Kidney (tissue), 14 donors: Measurements from ENCODE around the gene ARHGEF28. TPM values are rescaled to one million over a fixed set of nuclear protein-coding genes. Genes with fewer than 3 reads are reported as not detected.

Source experiments
- DNase-seq, 5 donors: peaks; one replicate each; pipeline ENCODE4 v3.0.0-alpha.2; 2013 to 2020
- FAIRE-seq: peaks from 2 replicates; lab custom pipeline; 2012; peaks lifted over from hg19 to GRCh38; lab: Jason Lieb, UNC
- H3K27ac ChIP-seq, 2 donors: one replicate each; pipeline ENCODE4 v1.7.0; 2013; ENCODE audit warnings: low read depth in 2 of 2, low read length in 2 of 2, inconsistent platforms in 1 of 2
- H3K27me3 ChIP-seq: one replicate; pipeline ENCODE4 v1.7.1; 2013; ENCODE audit warnings: low read length, inconsistent platforms; ENCODE audit not compliant: control insufficient read depth, insufficient read depth
- H3K36me3 ChIP-seq, 3 donors: one replicate each; pipeline versions ENCODE4 v1.7.0 to v1.7.1; 2013; ENCODE audit warnings: low read length in 3 of 3, control low read depth in 1 of 3, inconsistent platforms in 1 of 3; ENCODE audit not compliant: insufficient read depth in 3 of 3, control insufficient read depth in 2 of 3
- H3K4me1 ChIP-seq, 3 donors: one replicate each; pipeline versions ENCODE4 v1.7.0 to v1.7.1; 2013; ENCODE audit warnings: low read length in 3 of 3, inconsistent platforms in 1 of 3, low read depth in 1 of 3; ENCODE audit not compliant: control insufficient read depth in 2 of 3, insufficient read depth in 2 of 3
- H3K4me3 ChIP-seq, 3 donors: one replicate each; pipeline versions ENCODE4 v1.7.0 to v1.8.1; 2013; ENCODE audit warnings: low read length in 3 of 3, control low read depth in 1 of 3, inconsistent platforms in 1 of 3
- H3K9ac ChIP-seq, 3 donors: one replicate each; pipeline versions ENCODE4 v1.7.0 to v1.7.1; 2013; ENCODE audit warnings: low read length in 3 of 3, control low read depth in 1 of 3, inconsistent platforms in 1 of 3
- H3K9me3 ChIP-seq, 3 donors: one replicate each; pipeline versions ENCODE4 v1.7.0 to v1.7.1; 2013; ENCODE audit warnings: low read length in 3 of 3, control low read depth in 1 of 3, inconsistent platforms in 1 of 3; ENCODE audit not compliant: control insufficient read depth in 2 of 3, insufficient read depth in 1 of 3
- intact Hi-C: fragments of 100-400 bp; cut with DNase I; formaldehyde crosslinking; loops from one replicate; pipeline ENCODE4 v1.11.1; 2022
- polyA plus RNA-seq: library from polyadenylated mRNA; stranded (reverse); fragments of 350-450 nt; fragmentation: Illumina TruSeq; extraction: RNeasy Lipid Tissue Mini Kit (QIAGEN cat#74804); gene quantifications from one replicate; pipeline ENCODE4 v1.2.3, GENCODE V29; 2014; ENCODE audit warnings: low read depth, low replicate concordance; ENCODE audit not compliant: insufficient read depth
- total RNA-seq: library from RNA; stranded (reverse); fragmentation: NEBNext Ultra II Directional; extraction: Animal tissue kit (Norgen Biotek cat#: 25700); gene quantifications from one replicate; pipeline ENCODE4 v1.2.1, GENCODE V29; 2021
- TF ChIP-seq, protein P1 (sequence below): IDR thresholded peaks from 3 replicates; pipeline ENCODE4 v1.5.1; 2012; ENCODE audit warnings: mild to moderate bottlenecking, moderate library complexity, borderline replicate concordance; ENCODE audit not compliant: insufficient read depth; ENCODE audit errors: extremely low read depth
- donor health status: control.
- donor health status: control.
- donor health status: control.
- donor health status: control.
- donor health status: control.
- donor health status: DM: yes; HTN: yes; CAD: no.
- donor health status: Normal renal cell carcinoma (clear cell type).

The ARHGEF28 gene
- total and polyA plus RNA-seq, 2 donors from 2014 or later: 21.9 to 66.3 TPM

DNA sequence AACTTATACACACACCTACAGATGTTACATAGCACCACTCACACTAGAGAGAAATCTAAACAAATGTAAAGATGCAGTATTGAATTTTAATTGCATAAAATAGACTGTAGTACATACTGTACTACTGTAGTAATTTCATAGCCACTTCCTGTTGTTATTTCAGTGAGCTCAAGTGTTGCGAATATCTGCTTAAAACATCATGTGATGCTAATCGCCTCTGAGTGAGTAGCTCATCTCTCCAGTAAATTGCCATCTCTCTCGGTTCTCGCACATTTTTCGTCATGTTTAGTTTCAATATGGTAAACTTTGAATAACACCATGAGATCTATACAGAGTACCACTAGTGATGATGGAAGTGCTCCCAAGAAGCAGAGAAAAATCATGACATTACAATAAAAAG, 22.0 kb upstream of the ARHGEF28 start:
- intact Hi-C loops: no loop called here
- TF ChIP-seq, protein P1, sequence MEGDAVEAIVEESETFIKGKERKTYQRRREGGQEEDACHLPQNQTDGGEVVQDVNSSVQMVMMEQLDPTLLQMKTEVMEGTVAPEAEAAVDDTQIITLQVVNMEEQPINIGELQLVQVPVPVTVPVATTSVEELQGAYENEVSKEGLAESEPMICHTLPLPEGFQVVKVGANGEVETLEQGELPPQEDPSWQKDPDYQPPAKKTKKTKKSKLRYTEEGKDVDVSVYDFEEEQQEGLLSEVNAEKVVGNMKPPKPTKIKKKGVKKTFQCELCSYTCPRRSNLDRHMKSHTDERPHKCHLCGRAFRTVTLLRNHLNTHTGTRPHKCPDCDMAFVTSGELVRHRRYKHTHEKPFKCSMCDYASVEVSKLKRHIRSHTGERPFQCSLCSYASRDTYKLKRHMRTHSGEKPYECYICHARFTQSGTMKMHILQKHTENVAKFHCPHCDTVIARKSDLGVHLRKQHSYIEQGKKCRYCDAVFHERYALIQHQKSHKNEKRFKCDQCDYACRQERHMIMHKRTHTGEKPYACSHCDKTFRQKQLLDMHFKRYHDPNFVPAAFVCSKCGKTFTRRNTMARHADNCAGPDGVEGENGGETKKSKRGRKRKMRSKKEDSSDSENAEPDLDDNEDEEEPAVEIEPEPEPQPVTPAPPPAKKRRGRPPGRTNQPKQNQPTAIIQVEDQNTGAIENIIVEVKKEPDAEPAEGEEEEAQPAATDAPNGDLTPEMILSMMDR: no peak
- Histone ChIP-seq H3K9me3 (no peaks in the 10 kb centered on the region), H3K27me3 (no peaks in the 10 kb centered on the region), H3K27ac (no peak overlapping the region), H3K4me3 (no peak overlapping the region), H3K9ac (no peak overlapping the region), H3K36me3 (no peaks in the 10 kb centered on the region), H3K4me1 (no peaks in the 10 kb centered on the region)
- DNase-seq: no peak
- no peak for FAIRE-seq

DNA sequence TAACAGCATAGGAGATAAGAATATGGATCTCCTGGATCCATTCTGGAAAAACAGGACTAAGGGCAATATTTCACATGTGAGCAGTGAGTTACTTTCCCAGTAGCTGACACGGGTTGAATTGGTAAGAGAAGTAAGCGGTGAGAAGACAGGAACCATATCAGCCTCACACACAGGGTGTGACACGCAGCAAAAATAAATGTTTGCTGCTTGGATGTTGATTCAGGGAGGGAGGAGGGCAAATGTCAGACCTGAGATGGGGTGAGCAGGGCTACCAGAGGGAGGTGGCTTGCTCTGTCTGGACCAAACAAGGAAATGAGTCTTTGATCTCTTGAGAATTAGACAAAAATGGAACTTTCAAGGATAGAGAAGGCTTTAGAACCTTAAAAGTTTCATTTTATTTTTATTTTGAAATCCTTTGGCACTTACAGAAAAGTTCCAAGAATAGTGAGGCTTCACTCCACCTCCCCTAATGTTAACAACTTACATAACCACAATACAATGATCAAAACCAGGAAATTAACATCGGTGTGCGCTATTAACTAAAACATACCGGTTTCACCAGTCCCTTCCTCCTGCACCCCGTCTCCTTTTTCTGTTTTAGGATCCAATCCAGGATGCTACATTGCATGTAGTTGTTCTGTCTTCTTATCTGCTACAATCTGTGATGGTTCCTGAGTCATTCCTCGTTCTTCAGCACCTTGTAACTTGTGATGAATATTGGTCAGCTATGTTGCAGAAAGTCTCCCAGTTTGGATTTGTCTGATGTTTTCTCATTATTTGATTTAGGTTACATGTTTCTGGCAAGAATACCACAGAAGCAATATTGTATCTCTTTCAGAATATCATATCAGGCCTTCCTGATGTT, 20.5 kb upstream of the ARHGEF28 start:
- DNase-seq (no peak), FAIRE-seq (no peak)
- Histone ChIP-seq H3K27ac (no peak overlapping the region), H3K9ac (no peak overlapping the region), H3K4me3 (no peak overlapping the region), H3K27me3 (no peaks in the 10 kb centered on the region), H3K9me3 (no peaks in the 10 kb centered on the region), H3K4me1 (no peaks in the 10 kb centered on the region), H3K36me3 (no peaks in the 10 kb centered on the region)
- TF ChIP-seq, protein P1: no peak
- intact Hi-C loops: no loop called here

DNA sequence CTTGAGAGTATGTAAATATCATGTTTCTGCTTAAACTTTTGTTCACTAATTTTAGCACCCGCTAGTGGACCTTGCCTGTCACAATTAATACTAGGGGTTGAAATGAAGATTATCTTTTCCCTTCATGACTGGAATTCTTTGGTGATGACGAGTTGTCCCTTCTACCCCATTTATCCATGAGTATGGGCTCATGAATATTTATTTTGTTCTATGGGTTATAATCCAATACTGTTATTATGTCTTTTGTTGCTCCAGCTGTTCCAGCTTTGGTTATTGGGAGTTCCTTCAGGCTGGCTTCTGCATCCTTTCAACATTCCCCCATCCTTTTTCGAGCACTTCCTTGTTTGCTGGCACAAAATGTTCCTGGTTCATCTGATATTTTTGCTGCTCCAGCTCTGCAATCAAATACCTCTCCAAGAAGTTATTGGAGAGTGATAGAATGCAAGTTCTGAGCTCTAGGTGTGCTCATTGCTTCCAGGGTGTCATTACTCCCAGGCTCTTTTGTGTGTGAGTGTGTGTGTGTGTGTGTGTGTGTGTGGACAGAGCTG, 19.7 kb upstream of the ARHGEF28 start:
- no peaks in the 10 kb centered on the region for H3K4me1 ChIP-seq
- H3K9ac ChIP-seq: no peak overlapping the region
- no peak for FAIRE-seq
- no peak for DNase-seq
- H3K4me3 ChIP-seq: no peak overlapping the region
- no peaks in the 10 kb centered on the region for H3K36me3 ChIP-seq
- TF ChIP-seq, protein P1: no peak
- no peaks in the 10 kb centered on the region for H3K9me3 ChIP-seq
- H3K27me3 ChIP-seq: no peaks in the 10 kb centered on the region
- intact Hi-C loops: no loop called here
- no peak overlapping the region for H3K27ac ChIP-seq
